ENCODE results near the gene AVPI1. TPM values are rescaled to one million over a fixed set of nuclear protein-coding genes. Genes with fewer than 3 reads are reported as not detected.
"Not testable (repeated sequence)": the region's sequence is repeated elsewhere in the genome, so short reads cannot be mapped to it uniquely, and the experiment has no call there.

The AVPI1 gene
- total RNA-seq, 3 donors from 2014 or later, result 23.7 to 34.1 (median 31.4) TPM

- Histone ChIP-seq H3K4me3 (no peak overlapping the region), H3K36me3 (ENCODE audit: low read depth) (no peaks in the 10 kb centered on the region), H3K4me1 (ENCODE audit: low read depth) (peaks cover 27% of the 10 kb centered on the region), H3K9me3 (no peaks in the 10 kb centered on the region)
- intact Hi-C loops (cut with DNase I, micrococcal nuclease), result no loop called here
- ATAC-seq, result no peak
- no peak for TF ChIP-seq CTCF (IDR thresholded peaks at IDR 0.05)
- no peak for DNase-seq
Measured at GRCh38 chr10:97687785-97688781, 1.0 kb upstream of the AVPI1 start.

- H3K36me3 ChIP-seq (ENCODE audit: low read depth), result no peaks in the 10 kb centered on the region
- DNase-seq (no peak), ATAC-seq (peak; percentile 2)
- H3K4me3 ChIP-seq, result peak overlapping the region; percentile 52
- no peak for TF ChIP-seq CTCF (IDR thresholded peaks at IDR 0.05)
- intact Hi-C loops (cut with DNase I, micrococcal nuclease), result no loop called here
- H3K9me3 ChIP-seq, result no peaks in the 10 kb centered on the region
- peaks cover 37% of the 10 kb centered on the region for H3K4me1 ChIP-seq (ENCODE audit: low read depth)
Measured at GRCh38 chr10:97686301-97686961, 610 bp downstream of the AVPI1 start.

GRCh38 chr10:97685395-97685958 is 1.6 kb downstream of the AVPI1 start:
- no peaks in the 10 kb centered on the region for H3K36me3 ChIP-seq (ENCODE audit: low read depth)
- DNase-seq, result peak in 2 of 3 donors; percentile 55 to 63
- ATAC-seq, result no peak
- intact Hi-C loops (cut with DNase I, micrococcal nuclease), result no loop called here
- H3K4me1 ChIP-seq (ENCODE audit: low read depth), result peaks cover 37% of the 10 kb centered on the region
- no peak overlapping the region for H3K4me3 ChIP-seq
- no peak for TF ChIP-seq CTCF (IDR thresholded peaks at IDR 0.05)
- no peaks in the 10 kb centered on the region for H3K9me3 ChIP-seq

- intact Hi-C loops (cut with DNase I, micrococcal nuclease), result no loop called here
- H3K4me1 ChIP-seq (ENCODE audit: low read depth), result peaks cover 37% of the 10 kb centered on the region
- TF ChIP-seq CTCF (IDR thresholded peaks at IDR 0.05), result no peak
- H3K36me3 ChIP-seq (ENCODE audit: low read depth), result no peaks in the 10 kb centered on the region
- no peak for ATAC-seq
- no peak overlapping the region for H3K4me3 ChIP-seq
- DNase-seq, result no peak
- no peaks in the 10 kb centered on the region for H3K9me3 ChIP-seq
Measured at GRCh38 chr10:97684866-97685394, 2.1 kb downstream of the AVPI1 start.

GRCh38 chr10:97684368-97684713 is 2.7 kb downstream of the AVPI1 start:
- ATAC-seq; DNase-seq; H3K9me3 ChIP-seq; H3K36me3 ChIP-seq (ENCODE audit: low read depth); intact Hi-C loops (cut with DNase I, micrococcal nuclease); H3K4me3 ChIP-seq: not testable (repeated sequence)
- H3K4me1 ChIP-seq (ENCODE audit: low read depth), result peaks cover 37% of the 10 kb centered on the region

All from mucosa of descending colon (tissue), 3 donors.